H1 (cell line): Measurements from ENCODE around the gene LOC101059915.

Experiments used
- CHD7 ChIP-seq: fragments of 300-600 bp; sonication (generic); IDR thresholded peaks from 2 replicates; pipeline ENCODE4 v1.7.1; 2012; ENCODE audit warnings: low read length, moderate library complexity, mild to moderate bottlenecking, inconsistent platforms; ENCODE audit not compliant: insufficient replicate concordance
- KDM5A ChIP-seq: fragments of 200-600 bp; IDR thresholded peaks from 2 replicates; pipeline ENCODE4 v1.7.1; 2012; ENCODE audit warnings: mild to moderate bottlenecking, low read length, inconsistent platforms, mixed read lengths
- RNF2 ChIP-seq: fragments of 200-900, 300-1000 bp; sonication (generic); IDR thresholded peaks from 2 replicates; pipeline ENCODE4 v1.7.1; 2016; ENCODE audit warnings: borderline replicate concordance, low read depth, mild to moderate bottlenecking, antibody characterized with exemption, low read length; ENCODE audit not compliant: poor library complexity, severe bottlenecking; ENCODE audit errors: missing control alignments

The LOC101059915 gene

GRCh38 chrX:71679575-71680207 lies 12.3 kb downstream of the LOC101059915 start (continued):
- no peak for TF ChIP-seq CHD7
- no peak for TF ChIP-seq RNF2
- TF ChIP-seq KDM5A: no peak
- TF ChIP-seq, all 59 proteins: peak for 0
